CD14-positive monocyte (primary cell): ENCODE measurements around the gene HLA-DOA. TPM values are rescaled to one million over a fixed set of nuclear protein-coding genes. Genes with fewer than 3 reads are reported as not detected.

Experiments used
- DNase-seq, 3 donors: peaks; one replicate each; pipeline ENCODE4 v3.0.0-alpha.2; 2011 to 2022
- H2AFZ ChIP-seq: 2 replicates; pipeline ENCODE4 v1.6.0; 2012; ENCODE audit warnings: mild to moderate bottlenecking, low read depth, low read length, inconsistent platforms; ENCODE audit not compliant: insufficient read depth, poor library complexity, severe bottlenecking
- H3K27ac ChIP-seq, 2 donors: 1 replicate in 1 of 2; 2 replicates in 1 of 2; pipeline ENCODE4 v1.5.1; 2012 to 2013; ENCODE audit warnings: low read length in 2 of 2, control low read depth in 1 of 2, inconsistent platforms in 1 of 2, low read depth in 1 of 2, mild to moderate bottlenecking in 1 of 2
- H3K27me3 ChIP-seq, 2 donors: one replicate each; pipeline versions ENCODE4 v1.6.0 to v1.6.1; 2011 to 2013; ENCODE audit warnings: low read length in 2 of 2; ENCODE audit not compliant: control insufficient read depth in 2 of 2, insufficient read depth in 2 of 2
- H3K36me3 ChIP-seq, 2 donors: replicated peaks in 1 of 2; 1 replicate in 1 of 2; 2 replicates in 1 of 2; pipeline versions ENCODE4 v1.5.1 to v1.6.1; 2012 to 2013; ENCODE audit warnings: low read length in 2 of 2, control low read depth in 1 of 2, inconsistent platforms in 1 of 2, mild to moderate bottlenecking in 1 of 2; ENCODE audit not compliant: insufficient read depth in 2 of 2, control insufficient read depth in 1 of 2
- H3K4me1 ChIP-seq, 2 donors: 1 replicate in 1 of 2; 2 replicates in 1 of 2; pipeline versions ENCODE4 v1.5.1 to v1.6.1; 2012 to 2013; ENCODE audit warnings: low read length in 2 of 2, control low read depth in 1 of 2, inconsistent platforms in 1 of 2, mild to moderate bottlenecking in 1 of 2, moderate library complexity in 1 of 2; ENCODE audit not compliant: insufficient read depth in 2 of 2, control insufficient read depth in 1 of 2
- H3K4me2 ChIP-seq: replicated peaks from 2 replicates; pipeline ENCODE3; 2012; ENCODE audit warnings: low read length, moderate library complexity, mild to moderate bottlenecking; ENCODE audit not compliant: poor library complexity, severe bottlenecking; ENCODE audit errors: extremely low read depth
- H3K4me3 ChIP-seq, 3 experiments: fragments of 200-600 bp in 1 of 3; sonication (generic) in 1 of 3; replicated peaks in 1 of 3; 1 replicate in 2 of 3; 2 replicates in 1 of 3; pipeline ENCODE4 v1.5.1; 2011 to 2013; ENCODE audit warnings: low read length in 3 of 3, mild to moderate bottlenecking in 3 of 3, control low read depth in 2 of 3, low read depth in 2 of 3, inconsistent platforms in 1 of 3, moderate library complexity in 1 of 3
- H3K79me2 ChIP-seq: 2 replicates; pipeline ENCODE4 v1.6.0; 2012; ENCODE audit warnings: mild to moderate bottlenecking, control low read depth, inconsistent platforms, low read length, moderate library complexity; ENCODE audit not compliant: insufficient read depth
- H3K9ac ChIP-seq: 2 replicates; pipeline ENCODE4 v1.6.0; 2017; ENCODE audit warnings: low read length, mild to moderate bottlenecking; ENCODE audit not compliant: insufficient read depth, poor library complexity, severe bottlenecking
- H3K9me3 ChIP-seq, 2 donors: replicated peaks in 1 of 2; 1 replicate in 1 of 2; 2 replicates in 1 of 2; pipeline versions ENCODE4 v1.5.1 to v1.6.1; 2012 to 2013; ENCODE audit warnings: low read length in 2 of 2, control low read depth in 1 of 2; ENCODE audit not compliant: control insufficient read depth in 1 of 2, insufficient read depth in 1 of 2
- H4K20me1 ChIP-seq: 2 replicates; pipeline ENCODE4 v1.6.0; 2012; ENCODE audit warnings: mild to moderate bottlenecking, low read length, control low read depth, moderate library complexity; ENCODE audit not compliant: insufficient read depth
- H3K27ac Mint-ChIP-seq, 7 donors: one replicate each; pipeline ENCODE4 v1.8.0; 2020; ENCODE audit warnings: mild to moderate bottlenecking in 7 of 7, mixed read lengths in 7 of 7, moderate library complexity in 6 of 7, inconsistent platforms in 2 of 7
- H3K27me3 Mint-ChIP-seq, 3 donors: one replicate each; pipeline ENCODE4 v1.8.0; 2021 to 2022; ENCODE audit warnings: low read depth in 3 of 3, mild to moderate bottlenecking in 3 of 3, mixed read lengths in 3 of 3, moderate library complexity in 3 of 3, inconsistent platforms in 1 of 3
- H3K36me3 Mint-ChIP-seq, 2 donors: one replicate each; pipeline ENCODE4 v1.8.0; 2020; ENCODE audit warnings: mixed read lengths in 2 of 2, inconsistent platforms in 1 of 2, mild to moderate bottlenecking in 1 of 2
- H3K4me1 Mint-ChIP-seq: one replicate; pipeline ENCODE4 v1.8.0; 2020; ENCODE audit warnings: mild to moderate bottlenecking, mixed read lengths
- H3K4me3 Mint-ChIP-seq, 2 donors: one replicate each; pipeline ENCODE4 v1.8.0; 2020; ENCODE audit warnings: mild to moderate bottlenecking in 2 of 2, mixed read lengths in 2 of 2, moderate library complexity in 1 of 2
- H3K9me3 Mint-ChIP-seq, 7 donors: one replicate each; pipeline ENCODE4 v1.8.0; 2020 to 2022; ENCODE audit warnings: mixed read lengths in 7 of 7, mild to moderate bottlenecking in 6 of 7, moderate library complexity in 6 of 7, inconsistent platforms in 2 of 7
- CTCF ChIP-seq: fragments of 200-600 bp; IDR thresholded peaks from one replicate; pipeline ENCODE4 v1.8.0; 2022; ENCODE audit warnings: antibody characterized with exemption, mild to moderate bottlenecking
- whole genome bisulfite sequencing: methylation state at CpG from one replicate; pipeline ENCODE4 v1.1.5; 2013; ENCODE audit warnings: missing lambda C conversion rate; ENCODE audit not compliant: insufficient coverage; 5-methylcytosine and 5-hydroxymethylcytosine counted together
- intact Hi-C, 2 donors: fragments of 100-400 bp; cut with micrococcal nuclease; formaldehyde crosslinking; loops; one replicate each; pipeline versions ENCODE4 v1.15.0 to v1.15.1; 2023
- polyA plus RNA-seq, 3 donors: library from polyadenylated mRNA; depleted of rRNA in 1 of 3; unstranded in 2 of 3; stranded (reverse) in 1 of 3; fragments of 300-500 nt in 2 of 3; fragments of >200 nt in 1 of 3; fragmentation: Illumina TruSeq in 2 of 3; gene quantifications; 1 replicate in 2 of 3; 2 replicates in 1 of 3; pipeline ENCODE4 v1.2.3, GENCODE V29; 2012 to 2021

The HLA-DOA gene
- polyA plus RNA-seq, 3 donors, result 2.8 to 15.4 (median 9.1) TPM

- Mint-ChIP-seq H3K36me3 (peaks cover 60 to 69% of the 10 kb centered on the region in 2 donors), H3K4me3 (peak overlapping the region; percentile 98 to 100), H3K27me3 (peaks cover 0 to 10% (median under 1%) of the 10 kb centered on the region in 3 donors), H3K27ac (peak overlapping the region; percentile 89 to 100 (median 99)), H3K9me3 (peaks cover 0 to 9% (median 0%) of the 10 kb centered on the region in 7 donors), H3K4me1 (peaks cover 55% of the 10 kb centered on the region)
- no peaks in the 10 kb centered on the region for H3K27me3 ChIP-seq
- peak overlapping the region; percentile 76 to 93 (median 90) for H3K4me3 ChIP-seq
- H3K79me2 ChIP-seq, result peaks cover 90% of the 10 kb centered on the region
- peaks cover 34 to 49% of the 10 kb centered on the region in 2 donors for H3K4me1 ChIP-seq
- peaks cover 70% of the 10 kb centered on the region for H4K20me1 ChIP-seq
- H2AFZ ChIP-seq, result no peak overlapping the region
- peak; percentile 25 to 45 (median 36) for DNase-seq
- no peaks in the 10 kb centered on the region for H3K9me3 ChIP-seq
- H3K27ac ChIP-seq, result peak overlapping the region in 1 of 2 donors; percentile 81
- peak overlapping the region; percentile 80 for H3K9ac ChIP-seq
- peak overlapping the region; percentile 89 for H3K4me2 ChIP-seq
- intact Hi-C loops, result loop anchor here (5.0 kb wide), 3 partner anchors 37 to 132 kb away; partner anchors contain the start of gene PSMB8 (in 1 of the 2)
- TF ChIP-seq CTCF, result no peak
- H3K36me3 ChIP-seq, result peaks cover 48 to 57% of the 10 kb centered on the region in 2 donors
- WGBS, result no CpG with 5 or more reads among the region's 4 CpGs
These were observed 35.4 kb downstream of the HLA-DOA start for GRCh38 chr6:32974016-32974333.

GRCh38 chr6:32973144-32974015, 36.0 kb downstream of the HLA-DOA start:
- peaks cover 0 to 9% (median 0%) of the 10 kb centered on the region in 7 donors for H3K9me3 Mint-ChIP-seq
- DNase-seq, result peak; percentile 30 to 74 (median 50)
- peaks cover 64% of the 10 kb centered on the region for H4K20me1 ChIP-seq
- H3K4me2 ChIP-seq, result peak overlapping the region; percentile 89
- WGBS, result 0% methylated on average over 19 of the region's 23 CpGs
- peaks cover 54 to 63% of the 10 kb centered on the region in 2 donors for H3K36me3 Mint-ChIP-seq
- peaks cover 53% of the 10 kb centered on the region for H3K4me1 Mint-ChIP-seq
- peak overlapping the region; percentile 76 to 93 (median 90) for H3K4me3 ChIP-seq
- H3K4me1 ChIP-seq, result peaks cover 34 to 48% of the 10 kb centered on the region in 2 donors
- H3K27ac Mint-ChIP-seq, result peak overlapping the region; percentile 89 to 100 (median 99)
- intact Hi-C loops, result loop anchor here (5.0 kb wide), 3 partner anchors 36 to 131 kb away; partner anchors contain the start of gene PSMB8 (in 1 of the 2)
- H3K9me3 ChIP-seq, result no peaks in the 10 kb centered on the region
- H3K9ac ChIP-seq, result peak overlapping the region; percentile 80
- H2AFZ ChIP-seq, result no peak overlapping the region
- H3K79me2 ChIP-seq, result peaks cover 89% of the 10 kb centered on the region
- H3K4me3 Mint-ChIP-seq, result peak overlapping the region; percentile 98 to 100
- H3K27me3 ChIP-seq, result no peaks in the 10 kb centered on the region
- peaks cover 42 to 51% of the 10 kb centered on the region in 2 donors for H3K36me3 ChIP-seq
- H3K27ac ChIP-seq, result peak overlapping the region; percentile 81 to 97
- peaks cover 0 to 10% (median 2%) of the 10 kb centered on the region in 3 donors for H3K27me3 Mint-ChIP-seq
- no peak for TF ChIP-seq CTCF
